ENCODE measurements around the gene DXO.
"Not testable (repeated sequence)": the region's sequence is repeated elsewhere in the genome, so short reads cannot be mapped to it uniquely, and the experiment has no call there.

The DXO gene

GRCh38 chr6:31980195-31980876 lies 8.4 kb upstream of the DXO start:
- not testable (repeated sequence) for ATAC-seq, DNase-seq

DNA sequence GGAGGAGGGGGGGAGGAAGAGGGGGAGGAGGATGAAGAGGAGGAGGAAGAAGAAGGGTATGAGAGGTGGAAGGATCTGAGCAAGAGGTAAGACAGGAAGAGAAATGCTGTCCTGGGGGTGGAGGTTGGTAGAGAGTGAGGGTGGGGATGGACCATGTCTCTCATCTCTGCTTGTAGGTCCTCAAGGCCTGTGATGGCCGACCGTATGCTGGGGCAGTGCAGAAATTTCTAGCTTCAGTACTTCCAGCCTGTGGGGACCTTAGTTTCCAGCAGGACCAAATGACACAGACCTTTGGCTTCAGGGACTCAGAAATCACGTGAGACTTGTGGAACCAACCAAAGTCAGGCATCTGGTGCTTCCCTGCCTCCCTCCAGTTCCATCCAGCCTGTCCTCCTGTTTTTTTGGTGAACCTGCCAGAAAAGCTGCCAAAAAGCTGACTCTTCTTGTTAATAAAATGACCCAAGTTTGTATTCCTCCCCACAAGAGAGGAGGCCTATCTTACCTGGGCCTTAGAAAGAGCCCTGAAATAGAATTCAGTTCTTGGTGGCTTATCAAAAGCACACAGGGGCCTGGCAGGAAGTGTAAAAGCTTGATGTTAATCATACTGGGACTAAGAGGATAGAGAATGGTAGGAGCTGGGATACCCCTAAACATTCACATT lies 7.4 kb upstream of the DXO start:
- DNase-seq (no peak), ATAC-seq (no peak)

DNA sequence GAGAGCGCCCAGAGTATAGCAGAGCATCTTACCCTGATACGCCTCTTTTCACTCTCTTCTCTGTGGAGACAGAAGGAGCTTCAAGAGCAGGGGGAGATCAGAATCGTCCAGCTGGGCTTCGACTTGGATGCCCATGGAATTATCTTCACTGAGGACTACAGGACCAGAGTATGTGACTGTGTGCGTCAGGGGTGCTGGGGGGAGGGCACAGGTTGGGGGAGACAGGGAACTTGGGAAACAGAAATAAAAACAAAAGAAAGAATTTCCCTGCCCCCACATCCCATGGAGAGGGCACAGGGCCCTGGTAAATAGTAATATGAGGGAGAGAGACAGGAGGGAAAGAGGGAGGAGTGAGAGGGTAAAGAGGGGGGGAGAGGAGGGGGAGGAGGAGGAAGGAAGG lies 6.9 kb upstream of the DXO start:
- no peak for DNase-seq
- ATAC-seq: no peak

GRCh38 chr6:31977816-31978431 lies 6.0 kb upstream of the DXO start:
- no peak for ATAC-seq
- no peak for DNase-seq

DNA sequence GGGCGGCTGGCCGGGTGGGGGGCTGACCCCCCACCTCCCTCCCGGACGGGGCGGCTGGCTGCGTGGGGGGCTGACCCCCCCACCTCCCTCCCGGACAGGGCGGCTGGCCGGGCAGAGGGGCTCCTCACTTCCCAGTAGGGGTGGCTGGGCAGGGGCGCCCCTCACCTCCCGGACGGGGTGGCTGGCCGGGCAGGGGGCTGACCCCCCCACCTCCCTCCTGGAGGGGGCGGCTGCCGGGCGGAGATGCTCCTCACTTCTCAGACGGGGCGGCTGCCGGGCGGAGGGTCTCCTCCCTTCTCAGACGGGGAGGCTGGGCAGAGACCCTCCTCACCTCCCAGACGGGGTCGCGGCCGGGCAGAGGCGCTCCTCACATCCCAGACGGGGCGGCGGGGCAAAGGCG lies 4.1 kb upstream of the DXO start:
- DNase-seq, ATAC-seq: not testable (repeated sequence)

- DNase-seq: no peak
- no peak for ATAC-seq
These were observed 892 bp upstream of the DXO start for GRCh38 chr6:31972709-31973350.

DNA sequence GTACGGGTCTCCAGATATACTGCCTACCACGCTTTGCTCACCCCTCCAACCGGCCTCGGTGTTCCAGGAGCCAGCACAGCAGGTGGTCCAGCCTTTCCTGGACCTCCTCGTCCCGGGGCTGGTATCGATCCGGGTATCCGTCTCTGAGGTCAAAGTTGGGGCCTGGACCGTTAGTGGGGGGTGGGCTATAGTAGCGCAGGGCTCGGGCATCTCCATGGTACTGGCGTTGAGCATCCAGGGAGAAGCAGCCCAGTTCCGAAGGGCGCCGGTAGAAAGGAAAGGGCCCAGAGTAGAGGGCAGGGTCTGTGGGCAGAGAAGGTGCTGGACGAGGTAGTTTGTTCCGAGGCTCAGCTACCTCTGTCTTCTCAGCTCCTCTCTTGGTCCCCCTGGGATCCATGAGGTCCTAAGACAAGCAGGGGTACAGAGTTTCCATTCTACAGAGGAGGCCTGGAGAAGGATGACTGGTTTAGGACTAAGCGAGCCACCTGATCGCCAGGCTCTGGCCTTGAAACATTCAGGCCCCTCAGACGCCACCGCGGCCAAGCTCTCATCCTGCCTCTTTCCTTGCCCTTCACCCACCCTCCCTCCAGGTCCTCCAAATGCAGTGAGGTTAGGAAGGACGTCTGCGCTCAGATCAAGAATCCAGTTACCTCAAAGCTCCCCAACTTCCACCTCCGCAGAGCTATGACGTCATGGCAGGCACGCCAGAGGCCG lies 502 bp downstream of the DXO start:
- ATAC-seq (no peak), DNase-seq (no peak)

DNA sequence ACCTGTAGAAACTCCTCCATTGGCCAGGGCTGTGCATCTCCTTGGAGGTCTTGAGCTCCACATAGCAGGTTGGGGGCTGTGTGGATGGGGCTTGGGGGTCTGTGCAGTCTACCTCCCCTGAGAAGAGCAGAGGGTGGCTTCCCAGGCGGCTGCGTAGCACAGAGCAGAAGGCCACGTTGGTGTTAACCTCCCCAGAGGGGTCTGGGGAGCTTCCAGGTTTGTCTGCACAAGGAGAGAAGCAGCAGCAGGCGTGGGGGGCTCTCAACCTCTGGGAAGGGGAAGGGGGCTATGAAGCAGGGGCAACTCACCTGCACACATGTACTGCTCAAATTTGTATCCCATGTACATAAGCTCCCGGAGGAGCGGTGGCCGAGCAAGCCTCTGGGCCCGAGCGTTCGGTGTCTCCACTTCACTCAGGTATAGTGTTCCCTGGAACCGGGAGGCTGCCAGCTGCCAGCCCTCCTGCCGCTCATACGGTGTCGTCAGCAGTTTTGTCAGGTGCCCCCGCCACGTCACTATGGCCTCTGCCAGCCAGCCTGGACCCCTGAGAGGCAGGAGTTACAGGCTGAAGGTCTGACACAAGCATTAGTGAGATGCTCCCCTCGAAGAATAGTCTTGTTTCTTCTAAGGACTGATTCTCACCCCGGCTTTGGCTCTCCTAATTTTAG lies 1.2 kb downstream of the DXO start:
- DNase-seq: no peak
- ATAC-seq: no peak

DNA sequence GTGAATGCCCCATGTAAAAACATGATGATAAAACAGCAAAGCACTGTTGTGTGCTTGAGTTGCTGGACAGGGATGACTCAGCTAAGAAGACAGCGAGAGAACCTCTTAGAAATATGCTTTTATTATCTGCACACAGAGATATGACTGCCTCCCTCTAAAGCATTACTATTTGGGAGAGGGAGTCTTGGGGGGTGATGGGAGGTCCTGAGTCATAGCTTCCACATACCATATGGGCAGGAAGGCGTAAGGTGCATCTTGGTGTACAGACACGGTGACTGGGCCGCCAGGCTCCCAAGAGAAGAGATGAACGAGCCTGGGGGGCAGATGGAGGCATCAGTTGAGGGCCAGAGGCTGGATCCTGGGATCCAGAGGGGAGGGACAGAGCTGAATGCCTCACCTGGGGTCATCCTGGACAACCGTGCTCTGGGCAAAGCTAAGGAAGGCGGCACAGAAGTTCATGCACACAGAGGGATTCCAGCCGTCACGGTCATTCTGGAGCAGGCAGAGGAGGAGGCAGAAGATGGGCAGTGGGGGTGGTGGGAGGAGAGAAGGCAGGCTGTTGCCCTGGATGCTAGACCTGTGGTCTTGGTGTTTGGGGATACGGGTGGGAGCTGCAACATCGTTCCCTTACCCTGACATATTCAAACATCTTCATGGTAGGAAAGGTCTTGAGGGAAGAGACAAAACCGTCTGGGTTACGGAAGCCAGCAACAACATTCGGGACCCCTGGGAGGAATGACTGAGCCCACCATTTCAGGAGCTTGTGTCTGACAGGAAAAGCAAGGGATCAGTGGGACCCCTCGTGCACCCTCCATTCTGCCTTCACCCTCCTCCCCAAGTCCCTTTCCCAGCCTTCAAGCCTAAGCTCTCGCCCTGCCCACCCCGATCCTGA lies 2.0 kb downstream of the DXO start:
- DNase-seq (no peak), ATAC-seq (no peak)

DNA sequence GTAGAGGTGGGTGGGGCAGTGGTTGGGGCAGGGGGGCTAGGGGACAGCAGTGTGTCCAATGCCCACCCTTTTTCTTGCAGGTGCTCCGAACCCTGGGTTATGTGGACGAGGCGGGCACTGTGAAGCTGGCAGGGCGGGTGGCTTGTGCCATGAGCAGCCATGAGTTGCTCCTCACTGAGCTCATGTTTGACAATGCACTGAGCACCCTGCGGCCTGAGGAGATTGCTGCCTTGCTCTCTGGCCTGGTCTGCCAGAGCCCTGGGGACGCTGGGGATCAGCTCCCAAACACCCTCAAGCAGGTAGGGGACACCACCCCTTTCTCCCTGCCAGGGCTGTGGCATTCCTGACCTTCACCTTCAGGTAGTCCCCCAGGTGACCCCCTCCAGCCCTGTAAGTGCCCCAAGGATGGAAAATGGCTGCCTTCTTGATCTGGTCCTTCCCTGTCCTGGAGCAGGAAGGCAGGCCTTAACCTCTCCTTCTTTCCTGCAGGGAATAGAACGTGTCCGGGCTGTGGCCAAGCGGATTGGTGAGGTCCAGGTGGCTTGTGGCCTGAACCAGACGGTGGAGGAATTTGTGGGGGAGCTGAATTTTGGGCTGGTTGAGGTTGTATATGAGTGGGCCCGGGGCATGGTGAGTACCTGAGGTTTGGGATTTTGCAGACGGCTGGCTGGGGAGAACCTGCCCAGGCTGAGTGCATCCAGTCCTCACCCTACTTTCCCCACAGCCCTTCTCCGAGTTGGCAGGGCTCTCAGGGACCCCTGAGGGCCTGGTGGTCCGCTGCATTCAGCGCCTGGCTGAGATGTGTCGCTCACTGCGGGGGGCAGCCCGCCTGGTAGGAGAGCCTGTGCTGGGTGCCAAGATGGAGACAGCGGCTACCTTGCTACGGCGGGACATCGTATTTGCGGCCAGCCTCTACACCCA lies 2.9 kb downstream of the DXO start:
- no peak for DNase-seq
- ATAC-seq: no peak

GRCh38 chr6:31968326-31968725 lies 3.6 kb downstream of the DXO start:
- ATAC-seq: no peak
- no peak for DNase-seq

DNA sequence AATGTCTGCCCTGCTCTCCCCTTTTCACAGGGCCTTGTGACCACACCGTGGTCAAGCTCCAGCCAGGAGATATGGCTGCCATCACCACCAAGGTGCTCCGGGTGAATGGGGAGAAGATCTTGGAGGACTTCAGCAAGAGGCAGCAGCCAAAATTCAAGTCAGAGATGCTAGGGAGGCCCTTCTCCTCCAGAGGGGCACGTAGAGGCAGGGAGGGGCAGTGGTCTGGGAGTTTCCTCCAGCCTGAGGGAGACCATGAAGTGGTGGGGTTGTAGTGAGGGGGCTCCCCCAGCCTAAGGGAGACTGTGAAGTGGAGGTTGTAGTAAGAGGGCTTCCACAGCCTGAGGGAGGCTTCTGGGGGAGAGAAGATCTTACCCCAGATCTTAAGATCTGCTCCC lies 4.0 kb downstream of the DXO start:
- ATAC-seq: no peak
- no peak for DNase-seq

DNA sequence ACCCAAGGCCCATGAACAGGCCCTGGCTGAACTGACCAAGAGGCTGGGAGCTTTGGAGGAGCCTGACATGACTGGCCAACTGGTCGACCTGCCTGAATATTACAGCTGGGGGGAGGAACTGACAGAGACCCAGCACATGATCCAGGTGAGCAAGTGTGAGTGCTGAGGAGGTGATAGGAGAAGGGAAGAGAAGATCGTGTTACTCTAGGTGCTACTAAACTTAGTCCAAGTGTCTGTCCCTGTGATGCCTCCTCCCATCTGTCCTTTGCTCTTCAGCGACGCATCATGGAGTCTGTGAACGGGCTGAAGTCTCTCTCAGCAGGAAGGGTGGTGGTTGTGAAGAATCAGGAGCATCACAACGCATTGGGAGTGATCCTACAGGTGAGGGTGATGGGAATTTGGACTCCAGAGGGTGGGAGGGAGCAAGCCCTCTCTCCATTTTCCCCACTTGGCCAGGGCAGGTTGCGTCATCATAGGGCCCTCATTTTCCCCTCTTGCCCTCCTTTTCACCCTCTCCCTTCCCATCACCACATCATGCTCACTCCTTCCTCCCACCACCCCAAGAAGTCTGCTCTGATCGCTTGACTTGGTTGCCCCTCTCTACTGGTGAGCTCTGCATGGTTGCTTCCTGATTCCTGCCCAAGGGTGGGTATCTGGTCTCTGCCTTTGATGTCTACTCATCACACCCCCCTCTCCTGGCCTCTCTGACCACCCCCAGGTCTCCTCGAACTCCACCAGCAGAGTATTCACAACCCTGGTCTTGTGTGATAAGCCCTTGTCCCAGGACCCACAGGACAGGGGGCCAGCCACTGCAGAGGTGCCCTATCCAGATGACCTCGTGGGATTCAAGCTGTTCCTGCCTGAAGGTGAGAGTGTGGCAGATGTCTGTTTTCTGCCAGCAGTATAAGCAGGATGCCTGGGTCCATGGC lies 4.7 kb downstream of the DXO start:
- no peak for ATAC-seq
- DNase-seq: no peak

DNA sequence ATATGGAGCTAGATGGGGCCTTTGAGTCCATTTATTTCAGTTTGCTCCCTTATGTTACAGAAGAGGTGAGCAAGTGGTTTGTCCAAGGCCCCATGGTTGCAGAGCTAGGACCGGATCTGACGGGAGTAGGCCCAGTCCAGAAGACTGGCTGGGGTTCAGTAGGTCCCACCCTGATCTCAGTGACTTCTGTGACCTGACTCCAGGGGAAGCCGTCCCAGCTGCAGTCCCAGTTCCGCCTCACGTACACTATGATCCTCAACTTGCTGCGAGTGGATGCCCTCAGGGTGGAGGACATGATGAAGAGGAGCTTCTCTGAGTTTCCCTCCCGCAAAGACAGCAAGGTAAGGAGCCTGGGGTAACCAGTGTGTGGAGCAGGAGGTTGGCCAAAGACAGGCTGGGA lies 5.4 kb downstream of the DXO start:
- DNase-seq (no peak), ATAC-seq (no peak)

GRCh38 chr6:31965700-31966099 lies 6.2 kb downstream of the DXO start:
- no peak for DNase-seq
- ATAC-seq: no peak

- no peak for DNase-seq
- no peak for ATAC-seq
These were observed 8.0 kb downstream of the DXO start for GRCh38 chr6:31963921-31964320.

DNA sequence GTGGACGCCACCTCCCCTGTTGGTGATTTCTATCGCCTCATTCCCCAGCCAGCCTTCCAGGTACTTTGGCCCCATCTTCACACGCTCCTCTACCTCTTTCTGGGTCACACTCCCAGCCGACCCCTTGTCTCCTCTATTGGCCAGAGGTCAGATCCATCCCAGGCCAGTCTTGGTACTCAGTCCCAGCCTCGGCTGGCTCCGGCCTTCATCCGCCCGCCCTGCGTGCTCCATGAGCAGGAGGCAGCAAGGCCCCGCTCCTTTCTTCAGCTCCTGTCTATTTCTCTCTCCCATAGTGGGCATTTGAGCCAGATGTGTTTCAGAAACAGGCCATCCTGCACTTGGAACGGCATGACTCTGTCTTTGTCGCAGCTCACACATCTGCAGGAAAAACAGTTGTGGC lies 10.3 kb downstream of the DXO start:
- DNase-seq (no peak), ATAC-seq (no peak)

Data from stimulated activated naive CD8-positive, alpha-beta T cell treated with anti-CD3 and anti-CD28 coated beads, Interleukin-15, Interleukin-2, amounts not matched to agents 100 U/mL and 50 U/mL, for 24 hours (primary cell).